Bronchial epithelial cell (primary cell): Measurements from ENCODE around the gene SLITRK2. TPM values are rescaled to one million over a fixed set of nuclear protein-coding genes. Genes with fewer than 3 reads are reported as not detected.

Source experiments
- DNase-seq: peaks from one replicate; pipeline ENCODE4 v3.0.0-alpha.2; 2010; ENCODE audit warnings: low read depth
- FAIRE-seq: peaks from 2 replicates; lab custom pipeline; 2011; peaks lifted over from hg19 to GRCh38; lab: Jason Lieb, UNC
- H3K27me3 ChIP-seq: 2 replicates; pipeline ENCODE4 v1.5.1; 2011; ENCODE audit warnings: low read length; ENCODE audit not compliant: control insufficient read depth, insufficient read depth
- H3K36me3 ChIP-seq: 2 replicates; pipeline ENCODE4 v1.5.1; 2011; ENCODE audit warnings: low read length; ENCODE audit not compliant: control insufficient read depth, insufficient read depth
- H3K4me3 ChIP-seq: 2 replicates; pipeline ENCODE4 v1.5.1; 2011; ENCODE audit warnings: mild to moderate bottlenecking, low read depth, low read length, control low read depth
- CTCF ChIP-seq: IDR thresholded peaks from 2 replicates; pipeline ENCODE4 v1.5.1; 2011; ENCODE audit warnings: mild to moderate bottlenecking, moderate library complexity, low read length, control low read depth, inconsistent platforms; ENCODE audit not compliant: insufficient read depth, severe bottlenecking
- total RNA-seq: library from RNA; depleted of rRNA; stranded (reverse); fragments of >200 nt; gene quantifications from 2 replicates; pipeline ENCODE4 v1.2.1, GENCODE V29; 2014

Gene SLITRK2
- total RNA-seq, 1 donor from 2014 or later: not detected

GRCh38 chrX:145823132-145823531 is 5.5 kb downstream of the SLITRK2 start:
- no peak for FAIRE-seq
- Histone ChIP-seq H3K27me3 (peaks cover 7% of the 10 kb centered on the region), H3K36me3 (no peaks in the 10 kb centered on the region), H3K4me3 (no peak overlapping the region)
- no peak for TF ChIP-seq CTCF
- DNase-seq: no peak

- Histone ChIP-seq H3K36me3 (no peaks in the 10 kb centered on the region), H3K4me3 (no peak overlapping the region), H3K27me3 (no peaks in the 10 kb centered on the region)
- TF ChIP-seq CTCF: no peak
- DNase-seq (peak; percentile 1), FAIRE-seq (no peak)
Measured at GRCh38 chrX:145825896-145826295, 8.3 kb downstream of the SLITRK2 start.

- FAIRE-seq (no peak), DNase-seq (no peak)
- no peak overlapping the region for H3K4me3 ChIP-seq
- TF ChIP-seq CTCF: no peak
- H3K36me3 ChIP-seq: no peaks in the 10 kb centered on the region
- H3K27me3 ChIP-seq: no peaks in the 10 kb centered on the region
Measured at GRCh38 chrX:145826466-145826865, 8.8 kb downstream of the SLITRK2 start.

- H3K4me3 ChIP-seq: no peak overlapping the region
- FAIRE-seq (no peak), DNase-seq (no peak)
- no peaks in the 10 kb centered on the region for H3K36me3 ChIP-seq
- H3K27me3 ChIP-seq: no peaks in the 10 kb centered on the region
- TF ChIP-seq CTCF: no peak
Measured at GRCh38 chrX:145832796-145833195, 15.2 kb downstream of the SLITRK2 start.

- Histone ChIP-seq H3K36me3 (no peaks in the 10 kb centered on the region), H3K27me3 (no peaks in the 10 kb centered on the region), H3K4me3 (no peak overlapping the region)
- DNase-seq (no peak), FAIRE-seq (no peak)
- TF ChIP-seq CTCF: no peak
Measured at GRCh38 chrX:145840531-145840930, 22.9 kb downstream of the SLITRK2 start.

- Histone ChIP-seq H3K27me3 (no peaks in the 10 kb centered on the region), H3K36me3 (no peaks in the 10 kb centered on the region), H3K4me3 (no peak overlapping the region)
- no peak for TF ChIP-seq CTCF
- DNase-seq: no peak
- no peak for FAIRE-seq
Measured at GRCh38 chrX:145843146-145843904, 25.7 kb downstream of the SLITRK2 start.
